Uterus (tissue), 2 donors: Measurements from ENCODE around the gene CHRND.

ENCODE experiments used
- POLR2A ChIP-seq, 2 donors: fragments of 450-650 bp; IDR thresholded peaks; one replicate each; pipeline ENCODE4 v1.6.1; 2016; ENCODE audit warnings: antibody characterized with exemption in 2 of 2, mild to moderate bottlenecking in 1 of 2, moderate library complexity in 1 of 2
- TF ChIP-seq, protein P1 (sequence below), 4 experiments: fragments of 200-600 bp in 2 of 4; fragments of 450-650 bp in 2 of 4; sonication (generic) in 2 of 4; IDR thresholded peaks; one replicate each; pipeline ENCODE4 v1.5.1; 2016 to 2019; ENCODE audit warnings: antibody characterized with exemption in 4 of 4, mild to moderate bottlenecking in 2 of 4, moderate library complexity in 1 of 4

DNA sequence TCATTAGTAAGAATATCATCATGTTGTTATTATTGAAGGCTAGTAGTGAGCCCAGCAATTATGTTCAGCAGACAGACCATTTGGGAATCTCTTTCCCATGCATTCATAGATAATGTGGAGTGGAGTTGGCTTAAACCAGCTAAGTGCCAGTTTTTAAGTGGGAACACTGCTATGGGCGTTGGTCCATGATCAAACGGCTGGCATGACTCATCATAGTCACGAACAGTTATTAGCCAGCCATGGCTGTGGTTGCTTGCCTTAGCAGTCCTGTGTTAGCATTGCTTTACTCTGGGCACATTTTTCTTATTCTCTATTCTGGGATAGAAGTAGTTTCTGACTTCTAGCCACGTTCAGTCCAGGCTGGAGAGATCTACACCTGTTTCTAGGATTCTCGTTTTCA lies 42.2 kb downstream of the CHRND start:
- TF ChIP-seq, protein P1, sequence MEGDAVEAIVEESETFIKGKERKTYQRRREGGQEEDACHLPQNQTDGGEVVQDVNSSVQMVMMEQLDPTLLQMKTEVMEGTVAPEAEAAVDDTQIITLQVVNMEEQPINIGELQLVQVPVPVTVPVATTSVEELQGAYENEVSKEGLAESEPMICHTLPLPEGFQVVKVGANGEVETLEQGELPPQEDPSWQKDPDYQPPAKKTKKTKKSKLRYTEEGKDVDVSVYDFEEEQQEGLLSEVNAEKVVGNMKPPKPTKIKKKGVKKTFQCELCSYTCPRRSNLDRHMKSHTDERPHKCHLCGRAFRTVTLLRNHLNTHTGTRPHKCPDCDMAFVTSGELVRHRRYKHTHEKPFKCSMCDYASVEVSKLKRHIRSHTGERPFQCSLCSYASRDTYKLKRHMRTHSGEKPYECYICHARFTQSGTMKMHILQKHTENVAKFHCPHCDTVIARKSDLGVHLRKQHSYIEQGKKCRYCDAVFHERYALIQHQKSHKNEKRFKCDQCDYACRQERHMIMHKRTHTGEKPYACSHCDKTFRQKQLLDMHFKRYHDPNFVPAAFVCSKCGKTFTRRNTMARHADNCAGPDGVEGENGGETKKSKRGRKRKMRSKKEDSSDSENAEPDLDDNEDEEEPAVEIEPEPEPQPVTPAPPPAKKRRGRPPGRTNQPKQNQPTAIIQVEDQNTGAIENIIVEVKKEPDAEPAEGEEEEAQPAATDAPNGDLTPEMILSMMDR (IDR thresholded peaks at IDR 0.05): no peak
- no peak for TF ChIP-seq POLR2A (IDR thresholded peaks at IDR 0.05)
